H1 (cell line): ENCODE results near the gene TMUB2. TPM values are rescaled to one million over a fixed set of nuclear protein-coding genes. Genes with fewer than 3 reads are reported as not detected.

ENCODE experiments used
- CTCF ChIA-PET: fragments of 300-600 bp; sonication (Branson Sonifier 250); formaldehyde crosslinking; loops from one replicate; lab custom pipeline; 2021; ENCODE audit not compliant: partially characterized antibody; lab: Charles Lee
- POLR2A ChIA-PET: fragments of 300-600 bp; sonication (Branson Sonifier 250); formaldehyde crosslinking; loops from one replicate; lab custom pipeline; 2021; ENCODE audit warnings: inconsistent platforms; ENCODE audit not compliant: partially characterized antibody; lab: Charles Lee
- DNase-seq, 2 experiments: peaks; one replicate each; pipeline versions ENCODE4 v3.0.0 to v3.0.0-alpha.2; 2010 to 2022; ENCODE audit warnings: low spot score in 2 of 2, low read depth in 1 of 2, mixed read lengths in 1 of 2
- FAIRE-seq: peaks from 2 replicates; lab custom pipeline; 2011; peaks lifted over from hg19 to GRCh38; lab: Jason Lieb, UNC
- H2AFZ ChIP-seq: 2 replicates; pipeline ENCODE4 v1.8.1; 2012; ENCODE audit warnings: low read length, inconsistent platforms
- H2AK5ac ChIP-seq: 2 replicates; pipeline ENCODE4 v1.6.1; 2013; ENCODE audit warnings: low read depth, low read length
- H2BK120ac ChIP-seq: replicated peaks from 2 replicates; pipeline ENCODE3; 2013; ENCODE audit warnings: low read depth, low read length, inconsistent platforms
- H2BK12ac ChIP-seq: 2 replicates; pipeline ENCODE4 v1.6.1; 2013; ENCODE audit warnings: low read depth, low read length
- H2BK15ac ChIP-seq: 2 replicates; pipeline ENCODE4 v1.6.1; 2013; ENCODE audit warnings: low read length
- H2BK20ac ChIP-seq: 2 replicates; pipeline ENCODE4 v1.6.1; 2013; ENCODE audit warnings: low read length
- H2BK5ac ChIP-seq: 2 replicates; pipeline ENCODE4 v1.6.1; 2013; ENCODE audit warnings: low read depth, low read length
- H3K14ac ChIP-seq: 2 replicates; pipeline ENCODE4 v1.6.1; 2013; ENCODE audit warnings: inconsistent platforms; ENCODE audit not compliant: insufficient read length
- H3K18ac ChIP-seq: 2 replicates; pipeline ENCODE4 v1.6.1; 2013; ENCODE audit warnings: low read length; ENCODE audit errors: extremely low read depth
- H3K23ac ChIP-seq: 2 replicates; pipeline ENCODE4 v1.6.1; 2013; ENCODE audit warnings: inconsistent platforms; ENCODE audit not compliant: insufficient read length
- H3K23me2 ChIP-seq: 2 replicates; pipeline ENCODE4 v1.6.1; 2013; ENCODE audit warnings: low read depth, low read length
- H3K27ac ChIP-seq: 2 replicates; pipeline ENCODE4 v1.6.1; 2011; ENCODE audit warnings: low read depth, low read length, inconsistent platforms
- H3K27me3 ChIP-seq, 4 experiments: replicated peaks in 1 of 4; 1 replicate in 1 of 4; 2 replicates in 3 of 4; pipeline versions ENCODE4 v1.6.1 to v1.8.1; 2011 to 2013; ENCODE audit warnings: low read length in 3 of 4, mild to moderate bottlenecking in 3 of 4, inconsistent platforms in 2 of 4, mixed read lengths in 2 of 4, moderate library complexity in 1 of 4; ENCODE audit not compliant: control insufficient read depth in 3 of 4, insufficient read depth in 3 of 4; ENCODE audit errors: extremely low read depth in 1 of 4
- H3K36me3 ChIP-seq, 4 experiments: 2 replicates each; pipeline versions ENCODE4 v1.6.1 to v1.8.1; 2011 to 2013; ENCODE audit warnings: mild to moderate bottlenecking in 4 of 4, low read length in 3 of 4, moderate library complexity in 2 of 4, control low read depth in 1 of 4, inconsistent platforms in 1 of 4; ENCODE audit not compliant: insufficient read depth in 4 of 4, control insufficient read depth in 2 of 4
- H3K4ac ChIP-seq: replicated peaks from 2 replicates; pipeline ENCODE3; 2013; ENCODE audit warnings: low read length, low read depth, mixed read lengths, inconsistent platforms; ENCODE audit not compliant: insufficient read length
- H3K4me1 ChIP-seq, 4 experiments: replicated peaks in 1 of 4; 1 replicate in 1 of 4; 2 replicates in 3 of 4; pipeline versions ENCODE4 v1.6.1 to v1.8.1; 2011 to 2013; ENCODE audit warnings: low read length in 3 of 4, inconsistent platforms in 2 of 4, mixed read lengths in 1 of 4; ENCODE audit not compliant: insufficient read depth in 4 of 4, control insufficient read depth in 3 of 4
- H3K4me2 ChIP-seq, 2 experiments: 2 replicates each; pipeline versions ENCODE4 v1.6.1 to v1.8.1; 2011 to 2013; ENCODE audit warnings: low read depth in 2 of 2, low read length in 2 of 2, control low read depth in 1 of 2, inconsistent platforms in 1 of 2, mild to moderate bottlenecking in 1 of 2; ENCODE audit not compliant: insufficient read depth in 1 of 2
- H3K4me3 ChIP-seq, 4 experiments: fragments of 200-600, 300-600 bp in 1 of 4; sonication (generic), shearing (Covaris generic), sonication (Bioruptor Twin) in 1 of 4; 2 replicates each; pipeline versions ENCODE4 v1.5.1 to v1.8.1; 2011 to 2016; ENCODE audit warnings: low read length in 4 of 4, low read depth in 3 of 4, control low read depth in 2 of 4, inconsistent platforms in 2 of 4, mild to moderate bottlenecking in 2 of 4, mixed read lengths in 1 of 4, moderate library complexity in 1 of 4; ENCODE audit not compliant: insufficient read depth in 2 of 4; ENCODE audit errors: extremely low read depth in 1 of 4
- H3K56ac ChIP-seq: replicated peaks from 2 replicates; pipeline ENCODE3; 2013; ENCODE audit warnings: low read depth, mild to moderate bottlenecking, mixed read lengths, low read length, inconsistent platforms; ENCODE audit not compliant: insufficient read length
- H3K79me1 ChIP-seq: 2 replicates; pipeline ENCODE4 v1.6.1; 2013; ENCODE audit warnings: low read depth, low read length, control low read depth
- H3K79me2 ChIP-seq, 2 experiments: 2 replicates each; pipeline versions ENCODE4 v1.6.1 to v1.8.1; 2012 to 2013; ENCODE audit warnings: low read length in 2 of 2, mild to moderate bottlenecking in 2 of 2, inconsistent platforms in 1 of 2; ENCODE audit not compliant: insufficient read depth in 2 of 2, control insufficient read depth in 1 of 2
- H3K9ac ChIP-seq, 4 experiments: replicated peaks in 1 of 4; 1 replicate in 1 of 4; 2 replicates in 3 of 4; pipeline versions ENCODE4 v1.6.1 to v1.8.1; 2011 to 2013; ENCODE audit warnings: low read depth in 3 of 4, low read length in 3 of 4, control low read depth in 2 of 4, mild to moderate bottlenecking in 2 of 4, moderate library complexity in 2 of 4, inconsistent platforms in 1 of 4; ENCODE audit errors: extremely low read depth in 1 of 4
- H3K9me3 ChIP-seq, 2 experiments: 2 replicates each; pipeline versions ENCODE4 v1.6.1 to v1.8.1; 2012 to 2013; ENCODE audit warnings: mild to moderate bottlenecking in 2 of 2, moderate library complexity in 2 of 2, control low read depth in 1 of 2, inconsistent platforms in 1 of 2, low read depth in 1 of 2, low read length in 1 of 2, mixed read lengths in 1 of 2; ENCODE audit not compliant: insufficient read depth in 2 of 2
- H4K20me1 ChIP-seq, 2 experiments: replicated peaks in 1 of 2; 2 replicates each; pipeline versions ENCODE3 to v1.8.1; 2011 to 2013; ENCODE audit warnings: inconsistent platforms in 2 of 2, low read length in 2 of 2, mild to moderate bottlenecking in 1 of 2; ENCODE audit not compliant: insufficient read depth in 2 of 2, control insufficient read depth in 1 of 2
- H4K5ac ChIP-seq: 2 replicates; pipeline ENCODE4 v1.6.1; 2013; ENCODE audit warnings: low read length, low read depth, mixed read lengths, inconsistent platforms; ENCODE audit not compliant: insufficient read length
- H4K8ac ChIP-seq: 2 replicates; pipeline ENCODE4 v1.8.0; 2013; ENCODE audit warnings: mild to moderate bottlenecking, moderate library complexity, low read length, inconsistent platforms; ENCODE audit not compliant: insufficient read depth; ENCODE audit errors: extremely low read depth
- H4K91ac ChIP-seq: replicated peaks from 2 replicates; pipeline ENCODE3; 2013; ENCODE audit warnings: low read length, mixed read lengths, inconsistent platforms; ENCODE audit not compliant: insufficient read length
- BACH1 ChIP-seq: IDR thresholded peaks from 2 replicates; pipeline ENCODE4 v1.6.1; 2012; ENCODE audit warnings: low read length, improper control_type of control experiment
- EP300 ChIP-seq, 2 experiments: IDR thresholded peaks; 1 replicate in 1 of 2; 2 replicates in 1 of 2; pipeline ENCODE4 v1.6.1; 2011 to 2012; ENCODE audit warnings: low read depth in 2 of 2, low read length in 2 of 2, mild to moderate bottlenecking in 2 of 2, borderline replicate concordance in 1 of 2, inconsistent platforms in 1 of 2, moderate library complexity in 1 of 2
- GTF2F1 ChIP-seq: IDR thresholded peaks from 2 replicates; pipeline ENCODE4 v1.6.1; 2012; ENCODE audit warnings: low read depth, low read length, improper control_type of control experiment, borderline replicate concordance
- HDAC2 ChIP-seq, 2 experiments: fragments of 300-600 bp in 1 of 2; sonication (generic) in 1 of 2; IDR thresholded peaks; 2 replicates each; pipeline ENCODE4 v1.6.1; 2011 to 2012; ENCODE audit warnings: low read depth in 2 of 2, low read length in 2 of 2, mild to moderate bottlenecking in 2 of 2, moderate library complexity in 2 of 2, borderline replicate concordance in 1 of 2, inconsistent platforms in 1 of 2
- JUN ChIP-seq: IDR thresholded peaks from 2 replicates; pipeline ENCODE4 v1.6.1; 2011; ENCODE audit warnings: low read depth, mild to moderate bottlenecking, improper control_type of control experiment, low read length
- MAX ChIP-seq: IDR thresholded peaks from 2 replicates; pipeline ENCODE4 v1.6.1; 2012; ENCODE audit warnings: inconsistent platforms
- TBP ChIP-seq: IDR thresholded peaks from 2 replicates; pipeline ENCODE4 v1.6.1; 2011; ENCODE audit warnings: low read depth, low read length, improper control_type of control experiment
- WGBS, 2 experiments: shearing (Covaris generic) in 1 of 2; methylation state at CpG; one replicate each; pipeline versions ENCODE4 v1.1.6 to v1.1.7; 2013 to 2015; ENCODE audit warnings: low lambda C conversion rate in 2 of 2, mixed read lengths in 2 of 2, inconsistent platforms in 1 of 2, low coverage in 1 of 2, missing lambda C conversion rate in 1 of 2; ENCODE audit not compliant: insufficient replicate concordance in 2 of 2, insufficient coverage in 1 of 2, insufficient read length in 1 of 2; ENCODE audit errors: extremely low coverage in 1 of 2, missing lambda C conversion rate in 1 of 2; 5-methylcytosine and 5-hydroxymethylcytosine counted together
- polyA plus RNA-seq, 7 experiments: library from polyadenylated mRNA; depleted of rRNA in 3 of 7; stranded (reverse) in 5 of 7; unstranded in 2 of 7; fragments of >200 nt in 5 of 7; fragments of 200-250 nt in 2 of 7; gene quantifications; 1 replicate in 5 of 7; 2 replicates in 1 of 7; 4 replicates in 1 of 7; pipeline versions ENCODE4 v1.2.1 to v1.2.3, GENCODE V29; 2011 to 2013; ENCODE audit warnings: missing spikeins in 2 of 7, mixed read lengths in 2 of 7
- total RNA-seq: library from RNA; stranded (reverse); fragmentation: NEBNext Ultra II Directional; extraction: Animal tissue kit (Norgen Biotek cat#: 25700); gene quantifications from 2 replicates; pipeline ENCODE4 v1.2.1, GENCODE V29; 2021

The TMUB2 gene
- total and polyA plus RNA-seq, 2 of the 8 experiments (the other 6 are each of a cell fraction or from before 2014, with no cell fraction given) = 18.5 to 30.5 TPM

DNA sequence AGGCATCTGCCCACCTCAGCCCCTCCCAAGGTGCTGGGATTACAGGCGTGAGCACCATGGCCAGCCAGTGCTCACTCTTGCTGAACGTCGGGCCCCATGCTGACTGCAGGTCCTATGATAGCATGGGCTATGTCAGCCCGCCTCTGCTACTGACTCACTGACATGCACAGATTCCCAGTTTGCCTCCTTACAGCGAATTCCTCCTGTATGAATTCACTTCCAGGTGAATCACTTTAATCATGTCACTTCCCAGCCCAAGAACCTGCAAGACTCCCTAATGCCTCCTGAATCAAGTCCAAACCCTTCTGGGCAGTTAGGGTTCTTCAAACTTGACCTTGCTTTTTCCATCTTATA, 48.8 kb downstream of the TMUB2 start:
- no peak overlapping the region for H3K23ac ChIP-seq
- H3K27me3 ChIP-seq = no peaks in the 10 kb centered on the region
- no peak for FAIRE-seq
- H2BK20ac ChIP-seq = no peak overlapping the region
- no peak overlapping the region for H2BK12ac ChIP-seq
- no peak overlapping the region for H3K18ac ChIP-seq
- no peak overlapping the region for H3K14ac ChIP-seq
- no peak overlapping the region for H2BK120ac ChIP-seq
- H3K27ac ChIP-seq = no peak overlapping the region
- no peak for DNase-seq
- no peaks in the 10 kb centered on the region for H4K20me1 ChIP-seq
- H4K5ac ChIP-seq = no peak overlapping the region
- H2AFZ ChIP-seq = no peak overlapping the region
- TF ChIP-seq EP300 (IDR thresholded peaks at IDR 0.05; ENCODE audit: borderline replicate concordance in 1 of 2, low read depth in 2 of 2, low read length in 2 of 2) = no peak
- TF ChIP-seq MAX = no peak
- no peak for TF ChIP-seq TBP
- no peak for TF ChIP-seq JUN
- no peak for TF ChIP-seq HDAC2 (IDR thresholded peaks at IDR 0.05; ENCODE audit: borderline replicate concordance in 1 of 2, low read depth in 2 of 2, low read length in 2 of 2)
- TF ChIP-seq GTF2F1 = no peak
- no peak for TF ChIP-seq BACH1
- H3K36me3 ChIP-seq = no peaks in the 10 kb centered on the region
- H2BK5ac ChIP-seq = no peak overlapping the region
- H3K4me3 ChIP-seq = no peak overlapping the region
- H3K79me2 ChIP-seq = no peaks in the 10 kb centered on the region
- H3K4me2 ChIP-seq = no peak overlapping the region
- no peak overlapping the region for H2BK15ac ChIP-seq
- H3K56ac ChIP-seq = no peak overlapping the region
- POLR2A ChIA-PET = no interaction called here
- H2AK5ac ChIP-seq = no peak overlapping the region
- H3K23me2 ChIP-seq = no peaks in the 10 kb centered on the region
- H3K9ac ChIP-seq = no peak overlapping the region
- no peaks in the 10 kb centered on the region for H3K79me1 ChIP-seq
- H3K9me3 ChIP-seq = peaks cover 0 to 6% of the 10 kb centered on the region in 2 experiments; a peak in 1 of 4 replicates
- no peak overlapping the region for H4K8ac ChIP-seq
- CTCF ChIA-PET = no interaction called here
- H3K4me1 ChIP-seq = no peaks in the 10 kb centered on the region
- no peak overlapping the region for H3K4ac ChIP-seq
- H4K91ac ChIP-seq = no peak overlapping the region
- 90% methylated on average over 5 of the region's 5 CpGs; no CpG with 5 or more reads in 1 of the 2 experiments for WGBS, 2 experiments
